ENCODE results near the gene SMYD5.

Gene SMYD5

DNA sequence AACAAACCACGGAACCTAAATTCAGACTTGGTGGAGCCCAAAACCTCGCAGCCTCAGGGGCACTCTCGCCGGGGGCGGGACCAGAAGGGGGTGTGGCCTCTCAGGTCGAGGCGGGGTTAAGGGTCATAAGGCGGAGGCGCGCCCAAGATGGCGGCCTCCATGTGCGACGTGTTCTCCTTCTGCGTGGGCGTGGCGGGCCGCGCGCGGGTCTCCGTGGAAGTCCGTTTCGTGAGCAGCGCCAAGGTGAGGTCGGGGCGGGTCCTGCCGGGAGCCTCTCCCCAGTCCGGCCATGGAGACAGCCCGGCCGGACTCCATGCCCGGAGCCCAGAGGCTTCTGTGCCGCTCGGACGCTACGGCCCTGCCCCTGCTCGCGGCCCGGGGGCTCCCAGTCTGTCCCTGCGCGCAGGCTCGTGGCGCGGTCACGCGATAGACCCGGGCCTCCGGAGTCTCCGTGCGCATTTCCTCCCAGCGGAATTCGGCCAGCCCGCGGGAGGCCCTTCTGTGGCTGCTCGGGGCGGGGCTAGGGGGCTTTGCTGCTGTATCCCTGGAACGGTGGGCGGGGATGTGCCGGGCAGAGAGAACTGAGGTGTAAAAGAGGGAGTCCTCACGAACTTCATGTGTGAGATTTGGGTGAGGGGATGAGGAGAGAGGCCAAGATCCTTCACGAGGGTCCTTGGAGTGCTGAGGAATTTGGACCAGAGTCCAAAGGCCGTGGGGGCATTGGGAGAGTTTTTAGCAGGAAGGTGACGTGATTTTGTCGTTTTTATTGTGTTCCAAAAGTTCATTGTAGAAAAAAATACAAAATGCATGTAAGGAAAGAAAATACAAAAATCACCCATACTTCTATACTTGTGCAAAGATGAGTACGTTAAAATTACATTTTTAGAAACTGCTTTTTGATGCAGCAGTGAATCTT lies at the start of gene SMYD5:
SMYD5 (plus strand) TSS at position 126 of the 916 bp plus-strand sequence; CDS start at position 148, 22 bp downstream.
- TF ChIP-seq GATA3 (IDR thresholded peaks at IDR 0.05; ENCODE audit: low read depth, low read length) (no peak), GATA2 (IDR thresholded peaks at IDR 0.05; ENCODE audit: low read depth, low read length) (no peak)

DNA sequence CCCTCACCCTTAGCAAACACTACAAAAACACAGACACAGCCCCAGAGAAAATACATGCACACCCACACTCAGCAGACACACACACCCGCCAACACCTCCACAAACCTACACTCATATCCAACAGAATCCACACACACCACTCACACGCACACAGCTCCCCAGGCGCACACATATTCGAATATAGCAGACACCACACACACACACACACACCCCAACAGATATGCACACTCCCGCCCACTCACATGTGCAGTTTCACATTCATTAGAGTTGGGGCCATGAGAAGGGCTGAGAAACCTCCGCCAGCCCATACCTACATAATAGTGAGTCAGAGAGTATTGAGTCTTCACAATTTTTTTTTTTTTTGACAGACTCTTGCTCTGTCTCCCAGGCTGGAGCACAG lies 41.1 kb upstream of the SMYD5 start:
- no peak for TF ChIP-seq GATA3 (IDR thresholded peaks at IDR 0.05; ENCODE audit: low read depth, low read length)
- no peak for TF ChIP-seq GATA2 (IDR thresholded peaks at IDR 0.05; ENCODE audit: low read depth, low read length)

DNA sequence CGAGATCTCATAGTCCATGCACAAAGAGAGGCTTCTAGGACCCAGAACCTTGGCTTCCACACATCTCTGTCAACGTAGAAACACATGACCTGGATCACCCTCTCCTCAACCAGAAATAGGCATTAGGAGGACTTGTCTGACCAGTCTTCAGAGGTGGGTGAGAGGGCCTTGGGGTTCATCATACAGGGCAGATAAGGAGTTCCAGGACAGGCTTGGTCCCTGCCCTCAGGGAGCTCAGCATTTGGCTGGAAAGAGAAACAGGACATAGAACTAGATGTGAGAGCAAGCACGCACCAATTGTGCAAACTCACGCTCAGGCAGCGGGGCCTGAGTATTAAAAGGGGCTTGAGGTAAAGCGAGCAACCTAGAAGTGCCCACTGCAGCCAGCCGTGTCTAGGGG lies 40.3 kb upstream of the SMYD5 start:
- no peak for TF ChIP-seq GATA3 (IDR thresholded peaks at IDR 0.05; ENCODE audit: low read depth, low read length)

DNA sequence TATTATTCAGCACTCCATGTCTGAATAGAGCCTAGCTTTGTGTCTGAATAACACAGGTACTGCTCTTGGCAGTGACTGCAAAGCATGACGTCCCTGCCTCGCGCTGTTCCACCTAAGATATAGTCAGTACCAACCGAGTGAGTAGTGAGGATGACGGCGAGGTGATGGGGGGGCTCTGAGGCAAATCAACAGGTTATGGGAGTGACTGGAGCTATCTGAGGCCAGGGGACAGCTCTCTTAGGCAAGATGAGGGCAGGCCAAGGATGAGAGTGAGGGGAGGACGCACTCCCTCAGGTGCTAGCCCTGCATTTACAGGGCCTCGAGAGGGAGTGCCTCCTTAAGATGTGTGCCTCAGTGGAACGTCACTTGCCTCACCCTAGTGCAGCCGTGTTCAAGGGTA lies 39.8 kb upstream of the SMYD5 start:
- TF ChIP-seq GATA2 (IDR thresholded peaks at IDR 0.05; ENCODE audit: low read depth, low read length) (no peak), GATA3 (IDR thresholded peaks at IDR 0.05; ENCODE audit: low read depth, low read length) (no peak)

DNA sequence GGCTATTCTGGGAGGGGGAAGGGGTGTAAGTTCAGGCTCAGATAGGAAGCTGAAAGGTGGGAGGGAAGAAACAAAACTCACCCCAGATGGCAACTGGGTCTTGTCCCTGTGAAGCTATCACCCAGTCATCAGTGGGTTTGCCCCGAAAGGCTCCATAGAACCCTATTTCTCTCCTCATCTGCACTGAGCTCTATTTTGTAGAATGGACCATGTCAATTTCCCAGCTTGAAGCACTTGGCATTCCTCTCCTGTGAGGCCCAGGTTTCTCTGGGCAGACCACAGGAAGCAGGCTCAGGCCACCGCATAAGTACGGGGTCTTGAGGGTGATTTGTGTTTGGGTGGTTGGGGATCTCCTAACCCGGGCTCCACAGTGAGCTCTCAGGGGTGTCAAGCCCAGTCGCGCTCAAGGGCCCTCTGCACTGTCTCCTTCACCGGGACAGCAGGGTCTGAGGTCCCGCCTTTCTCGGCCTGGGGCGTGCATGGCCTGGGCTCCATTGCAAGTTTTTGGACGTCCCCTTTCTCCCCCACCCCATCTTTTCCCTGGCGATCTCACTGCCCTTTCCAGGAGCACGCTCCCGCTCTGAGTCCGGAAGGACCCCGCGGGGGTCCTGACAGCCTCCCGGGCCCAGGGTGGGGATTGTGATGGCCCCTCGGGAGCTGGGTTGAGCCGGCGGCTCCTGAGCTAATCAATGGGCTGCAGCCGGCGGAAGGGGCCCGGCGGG lies 38.9 kb upstream of the SMYD5 start:
- TF ChIP-seq GATA2 (IDR thresholded peaks at IDR 0.05; ENCODE audit: low read depth, low read length) = no peak
- no peak for TF ChIP-seq GATA3 (IDR thresholded peaks at IDR 0.05; ENCODE audit: low read depth, low read length)

DNA sequence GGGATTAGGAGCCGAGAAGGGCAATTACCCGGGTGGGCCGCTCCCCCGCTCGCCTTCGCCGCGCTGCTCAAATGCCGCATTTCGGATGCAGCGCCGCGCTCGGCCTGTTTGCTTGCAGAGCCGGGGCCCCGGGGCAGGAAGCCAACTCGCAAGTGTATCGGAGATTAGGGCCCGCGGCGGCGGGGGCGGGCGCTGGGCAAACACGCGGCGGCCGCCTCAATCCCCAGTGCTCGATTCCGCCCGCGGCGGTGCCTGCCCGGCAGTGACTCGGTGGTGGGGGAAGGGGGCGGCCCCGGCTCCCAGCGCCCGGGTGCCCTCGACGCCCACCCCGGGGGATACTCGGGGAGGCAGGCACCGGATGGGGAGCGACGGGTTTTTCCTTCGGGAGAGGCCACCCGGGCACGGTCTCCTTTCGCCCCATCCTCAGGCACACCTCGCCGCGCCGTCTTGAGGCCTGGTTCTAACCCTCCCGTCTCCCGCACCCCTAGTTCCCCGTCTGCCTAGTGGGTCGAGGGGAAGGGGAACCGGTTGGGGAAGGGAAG lies 38.3 kb upstream of the SMYD5 start:
- TF ChIP-seq GATA3 (IDR thresholded peaks at IDR 0.05; ENCODE audit: low read depth, low read length) (no peak), GATA2 (IDR thresholded peaks at IDR 0.05; ENCODE audit: low read depth, low read length) (no peak)

DNA sequence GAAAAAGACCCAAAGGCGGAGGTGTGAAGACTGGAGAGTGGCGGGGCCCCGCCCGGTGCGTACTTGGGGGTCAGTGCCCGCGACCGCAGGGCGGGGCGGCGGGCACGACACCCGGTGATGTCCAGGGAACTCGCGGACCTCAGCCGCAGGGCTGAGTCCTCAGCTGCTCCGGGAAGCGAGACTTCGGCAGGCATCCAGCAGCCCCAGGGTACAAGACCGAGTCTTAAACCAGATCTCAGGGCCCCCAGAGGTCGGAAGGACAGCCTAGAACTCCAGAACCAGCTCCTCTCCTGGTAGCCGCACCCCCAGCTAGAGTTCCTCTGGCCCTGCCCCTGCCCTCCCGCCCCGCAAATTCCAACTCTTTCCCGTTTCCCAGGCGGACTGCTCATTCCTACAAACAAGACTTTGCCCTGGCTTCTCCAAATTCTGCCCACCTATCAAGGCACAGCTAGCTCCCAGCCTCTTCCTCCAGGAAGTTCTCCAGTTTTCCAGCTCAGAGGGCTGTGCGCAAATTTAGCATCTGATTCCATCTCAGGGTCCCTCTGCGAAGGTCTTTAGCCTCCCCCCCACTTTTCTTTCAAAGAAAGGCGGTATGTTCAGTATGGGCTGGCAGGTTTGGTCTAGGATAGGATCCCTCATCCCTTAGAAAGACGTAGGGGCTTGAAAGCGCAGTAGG lies 37.7 kb upstream of the SMYD5 start:
- TF ChIP-seq GATA3 (IDR thresholded peaks at IDR 0.05; ENCODE audit: low read depth, low read length) (no peak), GATA2 (IDR thresholded peaks at IDR 0.05; ENCODE audit: low read depth, low read length) (no peak)

DNA sequence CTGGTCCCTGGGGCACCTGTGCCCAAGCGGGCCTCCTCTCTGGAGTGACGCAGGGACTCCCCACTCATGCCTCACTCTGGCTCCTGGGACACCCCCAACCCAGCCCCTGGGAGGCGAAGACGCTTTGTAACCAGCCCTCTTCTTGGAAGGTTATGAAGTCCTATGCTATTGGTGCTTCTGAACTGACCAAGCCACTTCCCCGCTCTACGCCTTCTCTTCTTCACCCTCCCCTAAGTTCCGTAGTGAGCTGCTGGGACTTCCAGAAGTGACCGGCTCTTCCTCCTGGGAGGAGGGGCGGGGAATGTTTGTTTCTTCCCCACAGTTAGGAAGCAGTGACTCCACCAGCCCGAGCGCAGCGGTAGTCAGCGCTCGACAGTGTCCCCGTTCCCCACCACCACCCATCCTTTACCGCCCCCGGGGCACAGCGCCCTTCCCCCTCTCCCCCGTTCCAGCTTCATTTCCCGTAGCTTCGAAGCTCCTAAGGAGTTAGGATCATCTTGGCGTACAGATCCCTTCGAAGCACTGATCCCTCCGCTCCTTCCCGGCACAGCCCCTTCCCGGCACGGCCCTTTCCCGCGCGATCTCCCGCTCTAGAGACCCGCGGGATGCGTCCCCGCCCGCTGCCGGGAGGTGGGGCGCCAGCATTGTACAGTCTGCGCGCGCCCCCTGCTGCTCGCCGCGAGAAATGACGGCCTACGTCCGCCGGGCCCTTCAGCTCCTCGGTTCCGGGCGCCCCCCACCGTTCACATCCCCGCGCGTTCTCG lies 37.0 kb upstream of the SMYD5 start:
- TF ChIP-seq GATA3 (IDR thresholded peaks at IDR 0.05; ENCODE audit: low read depth, low read length) (no peak), GATA2 (IDR thresholded peaks at IDR 0.05; ENCODE audit: low read depth, low read length) (no peak)

DNA sequence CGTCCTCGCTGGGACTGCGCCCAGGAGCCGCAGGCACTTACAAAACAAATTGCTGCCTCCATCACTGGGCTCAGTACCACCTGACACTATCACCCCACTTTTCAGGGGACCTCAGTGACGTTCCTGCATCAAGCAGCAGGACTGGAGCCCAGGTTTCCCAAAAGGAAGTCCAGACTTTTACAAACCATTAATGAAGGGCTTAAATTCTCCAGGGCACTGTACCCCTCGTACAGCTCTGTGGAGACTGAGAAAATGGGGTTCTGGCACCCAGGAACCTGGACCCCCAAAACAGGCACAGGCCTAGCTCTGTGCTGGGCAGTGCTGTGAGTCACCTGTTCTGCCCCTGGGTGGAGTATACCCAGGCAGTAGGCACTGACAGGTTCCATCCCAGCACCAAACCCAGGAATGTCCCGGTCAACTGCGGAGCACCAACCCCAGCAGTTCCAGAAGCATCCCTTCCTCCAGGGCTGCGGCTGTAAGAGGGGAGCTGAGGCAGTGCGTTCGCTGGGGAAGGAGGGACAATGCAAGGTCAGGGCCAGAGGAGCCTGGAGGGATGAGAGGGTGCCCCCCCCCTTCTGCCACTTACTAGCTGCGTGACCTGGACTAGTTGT lies 36.3 kb upstream of the SMYD5 start:
- no peak for TF ChIP-seq GATA2 (IDR thresholded peaks at IDR 0.05; ENCODE audit: low read depth, low read length)
- TF ChIP-seq GATA3 (IDR thresholded peaks at IDR 0.05; ENCODE audit: low read depth, low read length) = no peak

DNA sequence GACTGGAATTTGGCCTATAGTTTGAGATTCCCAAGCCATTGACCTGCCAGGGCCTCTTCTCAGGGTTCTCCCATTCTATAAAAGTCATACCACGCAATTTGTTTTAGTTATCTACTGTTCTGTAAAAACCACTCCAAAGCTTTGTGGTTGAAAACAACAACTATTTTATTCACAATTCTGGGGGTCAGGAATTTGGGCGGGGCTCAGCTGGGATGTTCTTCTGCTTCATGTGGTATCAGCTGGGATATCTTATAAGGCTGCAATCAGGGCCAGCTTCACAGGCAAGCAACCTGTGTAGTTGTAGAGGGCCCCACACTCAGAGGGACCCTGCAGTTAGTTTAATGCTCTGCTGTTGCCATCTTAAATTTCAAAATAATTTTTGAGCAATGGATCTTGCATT lies 28.1 kb upstream of the SMYD5 start:
- no peak for TF ChIP-seq GATA2 (IDR thresholded peaks at IDR 0.05; ENCODE audit: low read depth, low read length)
- TF ChIP-seq GATA3 (IDR thresholded peaks at IDR 0.05; ENCODE audit: low read depth, low read length) = no peak

DNA sequence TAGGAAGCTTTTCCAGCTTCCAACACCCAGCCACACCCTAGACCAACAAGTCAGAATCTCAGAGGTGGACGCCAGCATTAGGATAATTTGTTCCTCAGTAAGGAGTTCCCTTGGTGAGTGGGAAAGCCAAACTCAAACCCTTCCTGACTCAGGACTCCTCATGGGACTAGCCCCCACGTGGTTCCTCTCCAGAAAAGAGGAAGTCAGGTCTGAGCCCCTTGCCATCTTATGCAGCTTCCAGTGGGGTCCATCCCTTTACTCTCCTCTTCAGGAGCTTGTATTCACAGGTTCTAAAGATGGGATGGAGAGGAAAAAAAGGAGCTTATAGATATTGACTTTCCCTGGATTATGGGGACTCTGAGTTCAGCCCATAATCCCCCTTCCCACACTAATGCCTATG lies 26.5 kb upstream of the SMYD5 start:
- no peak for TF ChIP-seq GATA3 (IDR thresholded peaks at IDR 0.05; ENCODE audit: low read depth, low read length)
- no peak for TF ChIP-seq GATA2 (IDR thresholded peaks at IDR 0.05; ENCODE audit: low read depth, low read length)

DNA sequence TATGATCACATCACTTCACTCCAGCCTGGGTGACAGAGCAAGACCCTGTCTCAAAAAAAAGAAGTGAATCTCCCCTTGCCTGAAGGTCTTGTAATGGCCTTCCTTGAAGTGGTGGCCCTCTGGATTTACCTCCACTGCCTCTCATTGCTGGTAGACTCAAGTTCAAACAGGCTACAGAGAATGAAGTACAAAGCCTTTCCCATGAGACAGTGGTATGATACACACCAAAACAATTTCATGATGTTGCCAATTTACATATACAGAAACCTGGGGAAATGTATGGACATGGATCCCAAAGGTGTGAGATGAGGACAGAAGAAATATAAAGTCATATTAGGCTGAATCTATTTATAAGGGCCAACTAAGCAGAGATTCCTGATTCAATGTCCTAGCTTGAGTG lies 16.5 kb upstream of the SMYD5 start:
- TF ChIP-seq GATA2 (IDR thresholded peaks at IDR 0.05; ENCODE audit: low read depth, low read length) = no peak
- TF ChIP-seq GATA3 (IDR thresholded peaks at IDR 0.05; ENCODE audit: low read depth, low read length) = no peak
